CD4-positive, alpha-beta T cell treated with Interleukin-12 subunit alpha and Interleukin-12 subunit beta, for 1 hour (primary cell): ENCODE data around the gene ASAP3.

Source experiments
- DNase-seq: peaks from one replicate; pipeline ENCODE4 v3.0.0-alpha.2; 2020

Gene ASAP3

DNA sequence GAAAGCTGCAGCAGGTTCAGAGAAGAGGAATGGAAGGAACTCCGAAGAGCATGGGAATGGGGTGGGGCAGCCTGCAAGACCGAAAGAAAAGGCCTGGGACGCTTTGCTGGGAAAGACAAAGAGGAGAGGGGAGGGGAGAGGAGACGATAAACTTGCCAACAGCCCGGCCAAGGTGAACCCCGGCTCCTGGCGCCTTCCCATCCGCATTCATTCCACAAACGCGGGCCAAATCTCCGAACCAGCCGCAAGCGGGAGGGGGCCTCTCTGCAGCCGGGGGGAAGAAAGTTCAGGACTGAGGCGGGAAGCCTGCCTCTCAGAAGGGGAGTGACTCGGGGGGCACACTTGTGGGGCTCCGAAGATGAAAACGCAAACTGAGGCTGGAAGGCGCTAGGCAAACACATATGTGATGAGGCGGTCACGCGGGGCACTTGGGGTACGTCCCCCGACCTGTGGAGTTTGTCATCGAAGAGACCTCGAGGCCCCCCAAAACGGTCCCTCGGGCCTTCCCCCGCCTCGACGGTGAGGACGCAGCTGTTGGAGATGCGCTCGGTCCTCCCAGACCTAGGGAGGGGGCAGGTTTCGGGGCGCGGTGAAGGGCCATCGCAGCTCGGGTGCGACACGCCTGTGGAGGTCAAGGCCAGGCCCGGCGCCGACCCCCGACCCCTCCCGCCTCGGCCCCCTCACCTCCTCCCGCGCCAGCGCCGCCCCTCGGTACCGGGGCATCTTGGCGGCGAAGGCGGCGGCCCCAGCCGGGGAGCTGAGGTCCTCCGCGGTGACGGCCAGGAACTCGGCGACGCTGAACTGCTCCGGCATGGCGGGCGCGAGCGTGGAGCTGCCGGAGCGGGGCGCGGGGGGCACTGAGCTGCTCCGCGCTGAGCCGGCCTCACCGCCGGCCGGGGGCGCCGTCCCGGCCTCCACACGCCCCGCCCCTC lies at the start of gene ASAP3:
ASAP3 (minus strand) TSS at position 859 of the 932 bp plus-strand sequence; CDS start at position 813, 46 bp downstream.
- DNase-seq: no peak

DNA sequence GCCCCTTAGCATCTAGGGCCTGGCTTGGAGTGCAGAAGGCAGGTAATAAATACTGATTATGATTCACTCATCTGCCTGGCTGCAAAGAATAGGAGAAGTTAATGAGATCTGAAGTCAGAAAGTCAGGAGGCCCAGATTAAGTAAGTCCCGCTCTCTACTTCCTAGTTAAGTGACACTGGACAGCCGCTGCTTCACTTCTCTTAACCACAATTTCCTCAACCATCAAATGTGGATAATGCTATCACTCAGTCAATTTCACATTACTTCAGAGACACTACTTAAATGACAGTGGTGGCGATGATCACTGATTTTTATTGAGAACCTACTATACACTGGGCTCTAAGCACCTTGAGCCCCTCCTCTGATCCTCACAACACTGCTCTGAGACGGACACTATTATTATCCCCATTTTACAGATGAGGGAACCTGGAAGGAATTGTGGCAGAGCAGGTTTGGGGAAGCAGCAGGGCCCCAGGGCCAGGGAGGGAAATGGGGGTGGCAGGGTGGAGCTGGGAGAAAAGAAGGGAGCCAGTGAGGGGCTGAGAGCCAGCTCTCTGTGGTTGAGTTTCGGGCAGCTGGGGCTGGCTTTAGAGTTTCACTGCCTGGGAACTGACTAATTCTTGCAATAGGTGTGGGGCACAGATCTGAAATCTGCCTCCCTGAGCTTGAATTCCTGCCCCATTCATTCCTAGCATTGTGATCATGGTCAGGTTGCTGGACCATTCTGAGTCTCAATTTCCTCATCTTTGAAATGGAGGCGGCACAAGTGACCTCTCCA lies 49.5 kb upstream of the ASAP3 start:
- peak; percentile 37 for DNase-seq

DNA sequence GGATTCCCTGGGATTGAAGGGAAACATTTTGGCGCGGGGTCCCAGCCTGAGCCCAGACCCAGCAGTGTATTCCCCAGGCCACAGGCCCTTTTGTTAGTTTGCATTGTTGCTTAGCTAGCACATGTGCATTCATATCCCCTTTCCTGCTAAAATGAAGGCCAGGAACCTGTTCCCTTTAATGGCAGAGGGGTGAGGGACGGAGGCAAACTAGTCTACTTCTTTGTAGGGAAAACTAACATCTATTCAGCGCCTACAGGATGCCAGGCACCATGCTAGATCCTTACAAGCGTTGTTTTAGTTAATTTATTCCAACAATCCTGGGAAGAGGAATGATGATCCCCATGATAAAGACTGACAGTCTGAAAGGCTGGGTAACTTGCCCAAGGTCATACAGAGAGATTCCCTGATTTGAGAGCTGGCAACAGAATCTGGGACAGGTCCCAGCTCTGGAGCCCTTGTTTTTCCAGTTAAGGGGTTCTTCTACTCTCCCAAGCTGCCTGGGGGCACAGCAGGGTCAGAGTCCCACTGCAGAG lies 47.6 kb upstream of the ASAP3 start:
- DNase-seq: no peak

DNA sequence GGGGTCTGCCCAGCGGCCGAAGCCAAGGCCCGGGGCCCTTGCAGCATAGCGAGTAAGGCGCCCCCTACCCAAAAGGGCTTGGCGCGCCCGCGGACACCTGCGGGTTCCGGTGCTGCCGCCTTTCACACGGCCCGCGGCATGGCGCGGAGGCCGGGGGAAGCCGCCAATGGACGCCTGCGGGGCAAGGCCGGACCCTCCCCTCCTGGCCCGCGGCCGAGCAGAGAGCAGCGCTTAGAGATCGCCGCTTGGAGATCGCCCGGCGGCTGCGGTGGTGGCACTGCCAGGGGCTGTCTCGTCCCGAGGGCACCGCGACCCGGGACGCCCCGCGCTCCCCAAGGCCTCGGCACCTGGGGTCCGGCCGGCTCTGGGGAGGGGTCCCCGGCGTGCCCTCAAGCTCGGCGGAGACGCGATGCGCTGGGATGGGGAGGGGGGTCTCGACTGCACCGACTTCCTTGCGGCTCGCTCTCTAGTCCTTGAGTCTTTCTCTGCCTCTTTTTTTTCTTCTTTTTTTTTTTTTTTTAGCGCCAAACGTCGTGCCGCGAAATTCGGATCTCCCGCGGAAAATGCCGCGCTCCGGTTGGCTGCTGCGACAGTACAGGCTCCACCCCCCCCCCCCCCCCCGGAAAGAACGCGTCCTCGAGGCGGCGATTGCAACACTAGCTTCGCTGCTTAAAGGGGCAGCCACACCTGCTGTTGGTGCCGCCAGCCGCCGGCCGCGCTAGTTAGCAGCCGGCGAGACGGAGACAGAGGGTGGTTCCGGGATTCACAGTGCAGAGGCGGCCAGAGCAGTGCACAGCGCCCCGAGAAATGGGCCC lies 47.0 kb upstream of the ASAP3 start, which contains the start of gene E2F2:
E2F2 (minus strand) TSS at position 487 of the 815 bp plus-strand sequence; CDS start at position 47, 440 bp downstream.
- DNase-seq: peak; percentile 88

DNA sequence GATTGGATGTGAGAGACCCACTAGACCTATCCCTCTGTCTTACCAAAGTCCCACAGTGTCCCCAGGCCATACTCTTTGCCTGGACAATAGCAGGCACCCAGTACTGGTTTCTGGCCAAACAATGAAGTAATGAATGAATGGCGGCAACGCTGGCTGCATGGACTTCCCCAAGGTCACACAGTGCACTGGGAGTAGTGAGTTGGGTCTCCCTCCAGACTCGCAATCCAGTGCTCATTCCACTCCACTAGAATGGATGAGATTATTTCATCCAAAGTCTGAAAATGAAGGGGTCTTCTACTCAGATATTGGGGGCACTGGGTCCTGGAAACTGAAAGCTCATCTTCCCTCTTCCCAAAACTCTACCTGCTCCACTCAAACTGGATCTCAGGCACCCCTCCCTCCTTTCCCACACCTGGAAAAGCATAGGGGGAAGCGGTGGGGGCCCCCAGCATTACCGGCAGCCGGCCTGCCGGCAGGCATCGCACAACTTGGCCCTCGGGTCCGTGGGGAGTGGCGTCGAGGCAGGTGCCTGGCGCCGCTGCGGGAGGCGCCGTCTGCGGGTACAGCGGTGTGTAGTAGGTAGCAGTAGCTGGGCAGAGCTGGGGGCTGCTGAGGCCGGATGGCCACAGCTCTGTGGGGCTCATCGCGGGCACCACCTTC lies 46.2 kb upstream of the ASAP3 start:
- no peak for DNase-seq

DNA sequence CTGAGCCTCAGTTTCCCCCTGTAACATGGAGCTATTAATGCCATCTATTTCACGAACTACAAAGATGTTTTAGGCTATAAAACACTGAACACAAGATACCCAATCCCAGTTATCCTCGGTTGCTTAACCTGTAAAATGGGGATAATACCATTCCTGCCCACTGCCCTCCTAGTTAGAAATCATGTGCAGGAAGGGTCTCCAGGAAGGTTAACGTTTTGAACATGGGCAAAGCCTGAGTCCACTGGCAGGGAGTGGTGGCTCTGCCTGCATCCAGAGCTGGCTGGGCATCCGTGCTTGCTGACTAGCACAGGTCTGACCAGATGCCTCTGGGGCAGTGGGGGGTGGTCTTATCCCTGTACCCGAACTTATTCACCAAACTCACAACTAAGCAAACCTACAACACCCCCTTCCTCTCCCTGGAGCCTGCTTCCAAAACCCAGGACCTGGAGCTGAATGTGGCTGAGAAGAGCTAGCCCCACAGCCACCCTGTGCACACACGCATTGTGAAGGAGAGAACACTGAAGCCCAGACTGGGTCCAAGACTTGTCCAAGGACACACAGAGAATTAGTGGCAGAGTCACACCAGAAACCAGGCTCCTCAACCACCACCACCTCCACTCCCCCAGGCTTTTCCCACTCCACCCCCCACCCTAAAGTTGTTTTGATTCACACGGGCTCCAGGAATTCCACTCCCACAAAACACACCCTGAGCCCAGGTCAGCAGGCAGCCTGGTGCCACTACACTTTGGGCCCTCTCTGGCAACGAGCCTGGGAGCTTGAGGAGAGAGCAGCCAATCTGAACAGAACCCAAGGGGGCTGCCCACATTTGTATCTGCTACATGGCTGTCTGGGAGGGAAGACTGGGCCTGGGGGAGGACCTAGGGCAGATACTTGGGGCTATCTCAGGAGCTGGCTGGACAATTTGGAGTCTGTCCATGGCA lies 45.4 kb upstream of the ASAP3 start:
- DNase-seq: no peak

DNA sequence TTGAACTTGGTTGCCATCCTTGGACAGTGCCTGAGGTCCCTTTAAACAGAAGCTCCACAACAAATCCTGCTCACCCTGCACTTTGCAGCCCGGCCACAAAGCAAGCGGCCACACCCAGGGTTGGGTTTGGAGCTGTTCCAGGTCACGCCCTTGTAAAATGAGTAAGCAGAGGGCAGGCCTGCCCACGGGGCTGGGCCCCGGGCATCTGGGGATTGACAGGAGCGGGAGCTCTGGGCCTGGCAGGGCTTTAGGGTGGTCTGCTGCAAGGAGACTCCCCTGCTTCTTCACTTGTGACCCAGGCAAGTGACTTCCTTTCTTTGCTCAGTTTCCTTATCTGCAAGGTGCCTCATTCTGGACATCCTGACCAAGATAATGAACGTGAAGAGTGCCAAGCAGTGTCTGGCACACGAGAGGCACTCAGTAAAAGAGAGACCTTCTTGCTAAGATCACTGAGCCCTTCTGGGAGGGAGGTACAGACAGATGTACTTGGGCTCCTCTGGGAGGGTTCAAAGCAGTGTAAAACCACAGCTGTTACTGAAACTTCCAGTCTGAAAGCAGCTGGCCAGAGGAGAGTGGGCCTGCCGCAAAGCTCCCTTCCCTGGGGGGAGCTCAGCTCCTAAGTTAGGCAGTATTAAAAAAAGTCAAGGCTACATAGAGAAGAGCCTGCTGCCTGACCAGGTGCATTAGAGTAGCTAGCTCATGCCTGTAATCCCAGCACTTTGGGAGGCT lies 44.4 kb upstream of the ASAP3 start:
- peak; percentile 80 for DNase-seq

DNA sequence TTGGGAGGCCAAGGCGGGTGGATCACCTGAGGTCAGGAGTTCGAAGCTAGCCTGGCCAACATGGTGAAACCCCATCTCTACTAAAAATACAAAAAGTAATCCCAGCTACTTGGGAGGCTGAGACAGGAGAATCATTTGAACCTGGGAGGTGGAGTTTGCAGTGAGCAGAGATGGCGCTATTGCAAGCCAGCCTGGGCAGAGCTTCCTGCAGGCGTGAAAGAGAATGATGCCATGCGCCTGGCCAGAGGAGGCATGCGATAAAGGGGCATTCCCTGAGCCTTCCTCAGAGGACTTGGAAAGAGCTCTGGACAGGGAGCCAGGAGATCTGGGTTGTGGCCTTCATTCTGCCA lies 43.9 kb upstream of the ASAP3 start:
- DNase-seq: no peak

DNA sequence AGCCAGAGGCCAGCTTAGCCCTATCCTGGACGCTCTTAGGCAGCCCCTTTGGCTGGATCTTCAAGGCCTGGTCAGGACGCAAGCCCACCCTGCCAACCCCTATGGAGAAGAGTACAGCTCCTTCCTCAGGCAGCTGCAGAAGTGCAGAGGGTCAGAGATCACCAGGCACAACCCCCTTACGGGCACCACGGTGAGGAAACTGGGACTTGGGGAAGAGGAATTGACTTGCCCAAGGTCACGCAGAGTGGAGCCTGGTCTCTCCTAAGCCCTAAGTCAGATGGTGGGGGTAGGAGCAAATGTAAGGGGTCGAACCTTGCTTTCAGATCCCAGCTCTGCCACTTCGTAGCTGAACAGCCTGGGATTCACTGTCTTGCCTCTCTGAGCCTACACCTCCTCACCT lies 43.4 kb upstream of the ASAP3 start:
- no peak for DNase-seq

DNA sequence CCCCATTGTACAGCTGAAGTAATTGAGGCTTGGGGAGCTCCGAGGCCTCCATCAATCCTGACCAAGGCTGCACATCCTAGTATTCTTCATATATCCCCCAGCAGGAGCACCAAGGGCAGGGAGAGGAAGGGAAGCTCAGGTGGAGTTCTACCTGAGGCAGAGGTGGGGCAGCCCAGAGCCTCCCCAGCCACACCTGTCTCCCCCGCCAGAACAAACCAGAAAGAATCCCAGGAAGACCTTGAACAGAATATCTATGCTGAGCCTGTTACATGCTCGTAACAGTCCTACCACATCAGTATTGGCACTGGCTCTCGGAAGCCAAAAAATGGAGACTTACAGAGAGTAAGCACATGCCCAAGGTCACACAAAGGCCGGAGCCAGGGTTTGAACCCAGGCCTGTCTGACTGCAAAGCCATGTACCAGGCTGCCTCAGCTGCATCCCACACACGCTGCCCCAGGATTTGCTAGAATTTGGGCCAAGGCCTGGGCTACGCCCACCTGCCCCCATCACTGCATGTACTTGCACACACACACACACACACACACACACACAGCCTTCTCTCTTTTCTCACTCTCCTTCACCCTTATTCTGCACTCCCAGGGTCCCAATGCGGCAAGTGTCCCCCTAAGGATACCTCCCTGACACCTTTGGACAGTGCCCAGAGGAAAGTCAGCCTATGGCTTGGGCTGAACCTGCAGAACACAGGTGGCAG lies 42.5 kb upstream of the ASAP3 start:
- DNase-seq: no peak

DNA sequence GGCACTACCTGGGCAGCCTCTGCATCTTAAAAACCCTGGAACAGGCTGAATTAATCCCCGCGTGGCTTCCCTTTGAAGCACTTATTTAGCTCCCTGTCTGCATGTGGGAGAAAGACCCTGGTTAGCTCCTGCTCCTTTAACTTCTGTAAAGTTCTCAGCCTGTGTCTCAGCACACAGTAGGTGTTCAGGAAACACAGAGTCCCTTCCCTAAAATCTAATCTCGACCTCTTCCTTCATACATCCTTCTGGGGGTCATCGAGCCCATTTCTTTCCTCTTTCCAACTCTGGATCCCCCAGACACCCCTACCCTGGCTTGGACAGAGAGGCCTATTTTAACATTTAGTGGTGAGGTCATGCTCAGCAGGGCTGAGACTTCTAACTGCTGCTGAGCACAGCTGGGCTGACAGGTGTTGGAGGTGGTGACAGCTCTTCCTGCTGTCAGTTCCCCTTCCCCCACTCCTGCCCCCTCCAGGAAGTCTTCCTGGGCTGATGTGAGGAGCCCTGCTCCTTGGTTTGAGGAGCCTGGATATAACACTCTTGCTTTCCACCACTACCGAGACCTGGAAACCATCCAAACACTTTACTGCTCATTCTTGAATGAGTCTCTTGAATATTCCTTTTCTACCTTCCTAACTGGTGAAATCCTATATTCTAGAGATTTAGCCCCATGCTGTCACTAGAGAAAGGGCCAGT lies 41.7 kb upstream of the ASAP3 start:
- DNase-seq: peak; percentile 37

DNA sequence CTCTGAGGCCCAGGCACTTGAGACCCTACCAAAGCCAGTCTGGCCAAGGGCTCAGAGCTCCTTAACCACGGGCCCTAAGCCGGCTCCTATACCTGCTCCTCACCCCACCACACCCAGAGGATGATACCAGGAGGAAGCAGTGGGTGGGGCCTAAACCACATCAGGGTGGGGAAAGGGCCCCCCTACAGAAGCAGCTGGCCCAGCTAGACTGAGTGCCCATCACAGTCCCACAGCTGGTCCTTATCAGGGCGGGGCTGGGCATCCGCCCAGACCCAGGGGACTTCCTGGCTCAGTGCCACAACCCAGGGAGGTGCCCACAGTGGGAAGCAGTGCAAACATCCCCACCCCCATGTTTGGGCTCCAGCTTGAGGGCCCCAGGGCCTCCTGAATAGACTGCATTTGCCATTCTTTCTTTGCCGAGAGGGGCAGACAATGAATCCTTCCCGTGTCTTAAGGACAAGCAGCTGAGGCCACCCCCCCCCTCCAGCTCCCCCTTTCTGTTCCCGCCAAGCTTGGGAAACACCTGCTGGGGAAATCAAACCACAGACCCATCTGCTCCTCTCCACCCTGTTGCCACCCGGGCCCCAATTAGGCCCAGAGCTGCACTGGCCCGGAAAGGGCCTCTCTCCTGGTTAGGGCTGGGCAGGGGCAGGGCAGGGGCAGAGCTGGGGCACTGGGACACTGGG lies 40.9 kb upstream of the ASAP3 start:
- peak; percentile 66 for DNase-seq

DNA sequence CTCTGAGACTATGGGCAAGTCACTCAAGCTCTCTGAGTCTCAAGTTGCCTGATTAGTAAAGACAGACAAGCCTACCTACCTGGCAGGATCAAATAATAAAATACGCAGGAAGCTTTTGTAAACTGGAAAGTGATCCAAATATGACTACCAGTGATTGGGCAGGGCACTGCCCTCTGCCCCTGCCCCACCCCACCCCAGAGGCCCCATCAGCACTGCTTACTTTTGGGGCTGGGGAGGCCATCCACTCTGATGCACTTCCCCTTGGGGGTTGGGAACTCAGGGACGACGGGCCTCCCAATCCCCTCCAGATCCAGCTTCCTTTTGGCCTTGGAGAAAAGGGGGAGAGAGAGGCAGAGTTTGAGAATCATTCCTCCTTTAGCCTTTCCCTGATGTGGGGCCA lies 40.2 kb upstream of the ASAP3 start:
- DNase-seq: no peak

DNA sequence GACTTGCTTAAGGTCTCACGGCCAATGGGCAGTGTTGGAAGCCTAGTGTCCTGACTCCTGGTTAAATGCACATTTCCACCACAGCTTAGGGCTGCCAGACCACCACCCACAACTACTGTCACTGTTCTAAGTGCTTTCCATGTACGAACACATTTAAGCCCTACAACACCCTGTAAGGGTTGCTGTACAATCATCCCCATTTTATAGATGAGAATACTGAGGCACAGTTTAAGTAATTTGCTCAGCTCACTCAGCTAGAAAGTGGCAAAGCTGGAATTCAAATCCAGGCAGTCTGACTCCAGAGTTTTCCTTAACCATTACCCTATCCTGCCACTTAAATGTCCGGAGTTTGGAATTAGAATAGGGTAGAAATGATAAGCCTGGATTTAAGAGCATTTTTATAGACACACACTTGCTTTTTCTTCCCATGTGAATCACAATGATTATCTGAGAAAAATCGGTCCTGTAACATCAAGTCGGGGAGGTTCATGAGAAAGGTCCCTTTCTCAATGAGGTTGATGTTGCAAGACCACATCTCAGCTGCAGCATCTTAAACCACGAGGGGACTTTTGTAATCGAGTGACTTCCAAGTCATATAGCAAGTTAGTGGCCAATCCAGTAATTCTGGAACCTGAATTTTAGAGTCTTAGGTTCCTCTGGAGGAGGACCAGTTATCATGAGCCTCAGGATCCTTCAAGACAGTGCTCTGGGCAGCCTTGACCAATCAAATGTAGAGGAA lies 38.4 kb upstream of the ASAP3 start:
- no peak for DNase-seq

DNA sequence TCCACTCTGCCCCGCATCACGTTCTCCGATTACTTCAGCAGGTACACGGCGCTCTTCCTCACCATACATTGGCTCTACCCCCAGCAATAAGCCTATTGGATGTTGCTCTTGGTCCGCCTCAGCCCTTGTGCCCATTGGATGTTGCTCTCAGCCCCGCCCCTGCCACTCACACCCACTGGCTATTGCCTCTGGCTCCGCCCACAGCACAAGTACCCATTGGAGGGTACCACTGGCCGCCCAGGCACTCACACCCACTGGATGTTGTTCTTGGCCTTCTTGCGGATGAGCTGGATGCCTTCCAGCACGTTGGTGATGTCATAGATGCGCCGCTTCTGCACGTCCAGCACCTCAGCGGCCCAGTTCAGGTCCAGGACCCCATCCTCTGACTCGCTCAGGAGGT lies 37.6 kb upstream of the ASAP3 start:
- DNase-seq: no peak

DNA sequence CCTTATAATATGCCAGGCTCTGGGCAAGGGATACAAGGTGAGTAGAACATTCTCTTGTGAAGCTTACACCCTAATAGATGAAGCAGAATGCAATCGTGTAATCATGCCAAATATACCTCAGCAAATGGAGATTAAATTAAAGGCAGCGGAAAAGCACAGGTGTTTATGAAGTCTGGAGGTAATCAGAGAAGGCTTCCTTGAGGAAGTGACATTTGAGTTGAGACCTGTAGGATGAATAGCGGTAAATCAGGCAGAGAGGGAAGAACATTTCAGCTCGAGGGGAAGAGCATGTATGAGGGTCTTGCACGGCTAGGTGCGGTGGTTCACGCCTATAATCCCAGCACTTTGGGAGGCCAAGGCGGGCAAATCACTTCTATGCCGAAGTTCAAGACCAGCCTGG lies 33.6 kb upstream of the ASAP3 start:
- no peak for DNase-seq

DNA sequence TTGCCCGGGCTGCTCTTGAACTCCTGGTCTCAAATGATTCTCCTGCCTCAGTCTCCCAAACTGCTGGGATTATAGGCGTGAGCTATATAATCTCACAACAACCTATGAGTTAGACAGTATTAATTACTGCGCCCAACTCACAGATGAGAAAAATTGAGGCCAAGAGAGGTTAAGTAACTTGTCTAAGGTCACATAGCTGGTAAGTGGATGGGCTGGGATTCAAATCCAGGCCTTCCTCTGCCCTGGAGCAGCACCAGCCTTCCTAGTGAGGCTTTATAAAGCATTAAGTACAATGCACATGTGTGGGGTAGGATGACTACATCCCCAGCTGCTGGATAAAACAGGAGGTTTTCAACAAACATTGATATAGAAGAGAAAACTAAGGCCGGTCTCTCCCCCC lies 31.9 kb upstream of the ASAP3 start:
- no peak for DNase-seq
